ENCODE measurements around the gene FAM131A.

FAM131A gene

DNA sequence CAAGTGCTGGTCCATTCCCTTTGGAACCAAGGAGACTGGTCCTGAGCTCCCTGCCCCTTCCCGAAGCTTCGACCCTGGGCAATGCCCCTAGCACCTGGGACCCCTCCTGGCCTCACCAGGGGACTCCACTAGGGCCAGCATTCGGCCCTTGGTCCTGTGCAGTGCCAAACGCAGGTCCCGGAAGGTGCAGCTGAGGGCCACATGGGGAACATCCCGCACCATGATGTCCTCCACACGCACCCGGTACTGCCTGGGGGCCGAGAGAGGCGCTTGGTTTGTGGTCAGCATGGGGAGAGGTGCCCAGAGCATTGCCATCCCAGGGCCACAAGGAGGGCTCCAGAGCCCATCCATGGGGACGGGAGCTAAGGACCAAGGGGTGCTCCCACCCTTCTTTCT is 16.1 kb downstream of the FAM131A start:
- H3K27ac ChIP-seq = no peak overlapping the region
- TF ChIP-seq, protein P1, sequence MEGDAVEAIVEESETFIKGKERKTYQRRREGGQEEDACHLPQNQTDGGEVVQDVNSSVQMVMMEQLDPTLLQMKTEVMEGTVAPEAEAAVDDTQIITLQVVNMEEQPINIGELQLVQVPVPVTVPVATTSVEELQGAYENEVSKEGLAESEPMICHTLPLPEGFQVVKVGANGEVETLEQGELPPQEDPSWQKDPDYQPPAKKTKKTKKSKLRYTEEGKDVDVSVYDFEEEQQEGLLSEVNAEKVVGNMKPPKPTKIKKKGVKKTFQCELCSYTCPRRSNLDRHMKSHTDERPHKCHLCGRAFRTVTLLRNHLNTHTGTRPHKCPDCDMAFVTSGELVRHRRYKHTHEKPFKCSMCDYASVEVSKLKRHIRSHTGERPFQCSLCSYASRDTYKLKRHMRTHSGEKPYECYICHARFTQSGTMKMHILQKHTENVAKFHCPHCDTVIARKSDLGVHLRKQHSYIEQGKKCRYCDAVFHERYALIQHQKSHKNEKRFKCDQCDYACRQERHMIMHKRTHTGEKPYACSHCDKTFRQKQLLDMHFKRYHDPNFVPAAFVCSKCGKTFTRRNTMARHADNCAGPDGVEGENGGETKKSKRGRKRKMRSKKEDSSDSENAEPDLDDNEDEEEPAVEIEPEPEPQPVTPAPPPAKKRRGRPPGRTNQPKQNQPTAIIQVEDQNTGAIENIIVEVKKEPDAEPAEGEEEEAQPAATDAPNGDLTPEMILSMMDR (conservative IDR thresholded peaks at IDR 0.05; ENCODE audit: low read depth) = no peak
- ChIA-PET CTCF (interaction anchor here (0.7 to 1.3 kb wide), 4 partner anchors 10 to 391 kb away, joined by 3 to 4 read pairs (median 4); no protein-coding TSS in a partner anchor), POLR2A (ENCODE audit: low non-redundant PET) (no interaction called here)
- no peak for DNase-seq (ENCODE audit: low spot score)

DNA sequence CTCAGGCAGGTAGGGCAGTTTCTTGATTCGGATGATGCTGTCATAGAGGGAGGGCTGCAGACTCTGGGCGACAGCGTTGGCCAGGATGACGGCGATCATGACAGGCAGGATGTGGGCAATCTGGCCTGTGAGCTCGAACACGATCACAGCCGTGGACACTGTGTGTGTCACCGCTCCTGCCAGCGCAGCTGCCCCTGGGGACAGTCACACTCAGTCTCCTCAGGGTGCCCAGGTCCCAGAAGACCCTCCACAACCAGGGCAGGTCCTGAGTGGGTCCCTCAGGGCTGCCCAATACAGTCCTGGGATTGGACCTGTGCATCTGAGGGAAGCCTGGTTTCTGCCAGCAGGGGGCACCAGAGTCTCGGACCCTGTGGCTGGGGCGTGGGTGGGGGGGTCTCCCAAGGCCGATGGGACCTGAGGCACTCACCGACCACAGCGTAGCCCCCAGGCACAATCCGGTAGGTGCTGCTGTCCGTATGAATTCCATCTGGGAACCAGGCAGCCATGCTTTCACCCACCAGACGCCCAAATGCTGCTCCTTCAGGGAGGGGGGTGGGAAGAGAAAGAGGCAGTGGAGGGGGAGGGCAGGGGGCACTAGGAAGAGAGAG is 16.8 kb downstream of the FAM131A start:
- H3K27ac ChIP-seq = peak overlapping the region; percentile 19; the same call in 1 of the 2 replicates
- TF ChIP-seq, protein P1 (conservative IDR thresholded peaks at IDR 0.05; ENCODE audit: low read depth) = peak; percentile 72
- POLR2A ChIA-PET (ENCODE audit: low non-redundant PET) = no interaction called here
- no peak for DNase-seq (ENCODE audit: low spot score)
- CTCF ChIA-PET = interaction anchor here (0.7 to 1.3 kb wide), 6 partner anchors 10 to 390 kb away, joined by 3 to 4 read pairs (median 3); no protein-coding TSS in a partner anchor

DNA sequence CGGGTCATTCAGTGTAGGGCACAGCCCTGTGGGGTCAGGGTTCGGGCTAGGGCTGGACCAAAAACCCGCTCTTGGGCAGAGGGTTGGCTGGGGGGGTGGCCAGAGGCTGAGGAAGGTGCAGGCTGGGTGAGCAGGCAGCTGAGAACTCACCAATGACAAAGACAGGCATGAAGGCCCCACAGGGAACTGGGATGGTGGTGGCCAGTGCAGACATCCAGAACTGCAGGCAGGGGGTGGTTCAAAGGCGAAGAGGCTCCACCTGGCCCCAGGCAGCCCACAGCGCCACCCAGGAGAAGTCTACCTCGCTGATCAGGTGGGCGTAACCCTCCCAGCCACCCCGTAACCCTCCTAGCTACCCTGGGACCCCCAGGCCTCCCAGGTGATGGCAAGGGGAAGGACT is 17.4 kb downstream of the FAM131A start:
- TF ChIP-seq, protein P1 (conservative IDR thresholded peaks at IDR 0.05; ENCODE audit: low read depth) = no peak
- no peak for DNase-seq (ENCODE audit: low spot score)
- peak overlapping the region; percentile 19; the same call in 1 of the 2 replicates for H3K27ac ChIP-seq
- POLR2A ChIA-PET (ENCODE audit: low non-redundant PET) = no interaction called here
- CTCF ChIA-PET = interaction anchor here (0.6 to 1.2 kb wide), 5 partner anchors 9 to 21 kb away, joined by 3 to 4 read pairs (median 3); partner anchors contain the start of gene FAM131A

DNA sequence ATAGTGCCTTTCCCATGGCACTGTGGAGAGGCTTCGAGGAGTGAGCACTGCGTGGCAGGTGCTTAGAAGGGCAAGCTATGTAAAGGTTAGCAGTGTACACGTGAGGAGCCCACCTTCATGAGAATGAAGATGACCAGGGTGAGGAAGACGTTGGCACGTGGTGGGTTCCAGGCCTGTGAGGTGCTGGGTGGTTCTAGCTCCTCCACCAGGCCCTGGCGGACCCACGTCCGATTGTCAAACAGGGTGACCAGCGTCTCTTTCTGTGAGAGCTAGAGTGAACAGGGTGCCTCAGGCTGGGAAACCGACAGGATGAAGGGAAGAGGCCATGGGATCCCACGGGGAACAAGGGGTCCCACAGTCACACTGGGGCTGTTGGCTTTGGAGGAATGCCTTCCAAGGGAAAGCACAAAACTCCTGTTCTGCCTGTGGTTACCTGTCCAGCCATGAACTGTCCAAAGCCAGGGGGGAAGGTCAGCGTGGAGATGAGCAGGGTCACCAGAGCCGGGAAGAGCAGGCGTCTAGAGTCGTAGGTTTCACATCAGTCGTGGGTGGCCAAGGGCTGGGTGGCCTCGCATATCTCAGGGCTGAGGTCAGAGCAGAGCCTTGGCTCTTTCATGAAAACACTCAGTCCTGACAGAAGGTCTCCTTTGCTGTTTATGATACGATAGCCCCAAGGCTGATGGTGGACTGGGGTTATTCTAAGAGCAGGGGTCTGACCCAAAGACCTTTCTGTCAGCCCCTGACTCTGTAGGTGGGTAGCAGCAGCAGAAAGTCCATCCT is 18.1 kb downstream of the FAM131A start:
- ChIA-PET POLR2A (ENCODE audit: low non-redundant PET) (no interaction called here), CTCF (interaction anchor here (0.6 to 1.2 kb wide), 5 partner anchors 10 to 22 kb away, joined by 3 to 4 read pairs (median 3); partner anchors contain the start of gene FAM131A)
- DNase-seq (ENCODE audit: low spot score) = no peak
- H3K27ac ChIP-seq = peak overlapping the region; percentile 19; the same call in 1 of the 2 replicates
- TF ChIP-seq, protein P1 (conservative IDR thresholded peaks at IDR 0.05; ENCODE audit: low read depth) = no peak

DNA sequence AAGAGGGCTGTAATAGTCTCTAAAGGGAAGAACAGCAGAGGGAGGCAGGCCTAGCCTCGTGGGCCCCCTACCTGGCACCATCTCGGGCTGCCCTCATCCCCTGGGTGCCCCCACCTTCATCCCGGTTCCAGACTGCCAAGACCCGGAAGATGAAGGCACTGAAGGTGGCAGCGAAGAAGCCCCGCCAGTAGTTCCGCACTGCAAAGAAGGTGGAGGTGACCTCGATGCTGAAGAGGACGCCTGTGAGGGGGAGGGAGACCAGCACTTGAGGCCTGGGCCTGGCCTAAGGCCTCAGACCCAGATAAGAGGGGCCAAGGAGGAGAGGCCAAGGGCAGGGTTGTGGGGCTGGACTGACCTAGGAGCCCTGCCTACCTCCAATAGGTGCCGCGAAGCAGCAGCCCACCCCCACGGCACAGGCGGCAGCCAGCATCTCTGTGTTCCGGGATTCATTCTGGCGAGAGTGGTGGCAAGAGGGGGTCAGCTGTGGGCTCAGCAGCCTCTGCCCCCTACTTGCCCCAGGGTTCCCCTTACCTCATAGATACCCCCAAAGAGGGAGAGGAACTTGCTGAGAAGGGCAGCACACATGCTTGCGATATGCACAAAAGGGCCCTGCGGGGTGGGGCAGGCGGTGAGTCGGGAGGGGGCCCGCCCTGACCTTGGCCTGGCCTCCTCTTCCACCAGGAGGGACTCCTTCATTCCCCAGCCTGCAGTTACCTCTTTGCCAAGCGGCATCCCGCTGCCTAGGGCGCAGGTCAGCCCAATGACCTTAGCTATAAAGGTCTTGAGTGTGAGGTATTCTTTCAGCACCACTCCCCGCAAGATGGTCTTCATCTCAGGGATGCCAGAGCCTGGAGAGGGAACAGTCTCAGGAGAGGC is 20.1 kb downstream of the FAM131A start:
- ChIA-PET CTCF (interaction anchor here (1.1 kb wide), 1 partner anchor 19 kb away, joined by 4 read pairs; no protein-coding TSS in a partner anchor), POLR2A (ENCODE audit: low non-redundant PET) (no interaction called here)
- H3K27ac ChIP-seq = no peak overlapping the region
- DNase-seq (ENCODE audit: low spot score) = no peak
- TF ChIP-seq, protein P1 (conservative IDR thresholded peaks at IDR 0.05; ENCODE audit: low read depth) = no peak

Measured in RWPE1 (cell line).